ENCODE measurements around the gene RGPD4. TPM values are rescaled to one million over a fixed set of nuclear protein-coding genes. Genes with fewer than 3 reads are reported as not detected.

The RGPD4 gene
- total and polyA plus RNA-seq, 2 donors (not counting 1 experiment from before 2014, with no cell fraction given), result not detected

DNA sequence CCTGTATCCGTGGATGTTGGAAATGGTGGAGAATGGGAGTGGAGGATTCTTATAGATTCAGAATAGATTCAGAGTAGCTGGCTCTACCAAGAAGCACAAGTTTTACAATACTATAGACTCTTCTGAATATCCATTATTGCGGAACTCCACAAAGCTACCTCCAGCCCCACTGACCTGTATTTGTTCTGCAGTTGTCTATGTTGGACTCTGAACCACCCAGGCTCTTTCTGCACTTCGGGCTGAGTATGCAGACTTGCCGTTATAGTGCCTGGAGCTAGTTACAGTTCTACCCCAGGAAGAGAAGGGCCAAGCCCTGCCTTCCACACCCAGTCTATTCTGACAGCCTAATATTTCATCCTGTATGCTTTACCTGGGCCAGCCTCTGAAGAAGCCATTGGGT is 4.4 kb upstream of the RGPD4 start:
- Histone ChIP-seq H3K79me2 (ENCODE audit: control insufficient read depth, insufficient read depth, low read length) (no peaks in the 10 kb centered on the region), H4K20me1 (ENCODE audit: control insufficient read depth, insufficient read depth, low read length, poor library complexity, severe bottlenecking) (no peaks in the 10 kb centered on the region), H3K27me3 (replicated peaks in 1 of 4; ENCODE audit: control extremely low read depth in 1 of 4, control insufficient read depth in 3 of 4, insufficient read depth in 4 of 4, low read length in 3 of 4) (no peaks in the 10 kb centered on the region), H2AFZ (ENCODE audit: insufficient read depth, low read depth, low read length, poor library complexity, severe bottlenecking) (no peak overlapping the region), H3K4me3 (ENCODE audit: control extremely low read depth in 1 of 5, extremely low read depth in 1 of 5, insufficient read depth in 1 of 5, low read depth in 2 of 5, low read length in 4 of 5) (no peak overlapping the region), H3K36me3 (replicated peaks in 1 of 2; ENCODE audit: control extremely low read depth in 1 of 2, control insufficient read depth in 1 of 2, extremely low read depth in 1 of 2, insufficient read depth in 2 of 2, low read length in 1 of 2) (no peaks in the 10 kb centered on the region), H3K4me2 (replicated peaks; ENCODE audit: low read depth, low read length, poor library complexity, severe bottlenecking) (no peak overlapping the region), H3K4me1 (ENCODE audit: control insufficient read depth in 2 of 2, insufficient read depth in 2 of 2, low read length in 2 of 2) (no peaks in the 10 kb centered on the region), H3K9me3 (ENCODE audit: control extremely low read depth in 1 of 3, control insufficient read depth in 2 of 3, insufficient read depth in 1 of 3, low read length in 2 of 3) (no peaks in the 10 kb centered on the region), H3K27ac (ENCODE audit: low read length in 2 of 2) (no peak overlapping the region), H3K9ac (ENCODE audit: low read length) (no peak overlapping the region)
- 92% methylated on average over 2 of the region's 4 CpGs for WGBS (ENCODE audit: insufficient coverage)
- H3K4me3 Mint-ChIP-seq, result no peak overlapping the region
- POLR2A ChIA-PET, result no interaction called here
- DNase-seq, result no peak
- intact Hi-C loops (cut with micrococcal nuclease), result no loop called here
- no peaks in the 10 kb centered on the region for H3K27me3 Mint-ChIP-seq
- no peaks in the 10 kb centered on the region for H3K4me1 Mint-ChIP-seq
- peaks cover 2% of the 10 kb centered on the region for H3K9me3 Mint-ChIP-seq (ENCODE audit: insufficient read depth)
- no peak overlapping the region for H3K27ac Mint-ChIP-seq
- CTCF ChIA-PET, result no interaction called here
- TF ChIP-seq, protein P1, sequence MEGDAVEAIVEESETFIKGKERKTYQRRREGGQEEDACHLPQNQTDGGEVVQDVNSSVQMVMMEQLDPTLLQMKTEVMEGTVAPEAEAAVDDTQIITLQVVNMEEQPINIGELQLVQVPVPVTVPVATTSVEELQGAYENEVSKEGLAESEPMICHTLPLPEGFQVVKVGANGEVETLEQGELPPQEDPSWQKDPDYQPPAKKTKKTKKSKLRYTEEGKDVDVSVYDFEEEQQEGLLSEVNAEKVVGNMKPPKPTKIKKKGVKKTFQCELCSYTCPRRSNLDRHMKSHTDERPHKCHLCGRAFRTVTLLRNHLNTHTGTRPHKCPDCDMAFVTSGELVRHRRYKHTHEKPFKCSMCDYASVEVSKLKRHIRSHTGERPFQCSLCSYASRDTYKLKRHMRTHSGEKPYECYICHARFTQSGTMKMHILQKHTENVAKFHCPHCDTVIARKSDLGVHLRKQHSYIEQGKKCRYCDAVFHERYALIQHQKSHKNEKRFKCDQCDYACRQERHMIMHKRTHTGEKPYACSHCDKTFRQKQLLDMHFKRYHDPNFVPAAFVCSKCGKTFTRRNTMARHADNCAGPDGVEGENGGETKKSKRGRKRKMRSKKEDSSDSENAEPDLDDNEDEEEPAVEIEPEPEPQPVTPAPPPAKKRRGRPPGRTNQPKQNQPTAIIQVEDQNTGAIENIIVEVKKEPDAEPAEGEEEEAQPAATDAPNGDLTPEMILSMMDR (IDR thresholded peaks at IDR 0.05), result no peak
- no peak for TF ChIP-seq EZH2 (IDR thresholded peaks at IDR 0.05; ENCODE audit: borderline replicate concordance, insufficient read depth, low read depth, low read length, poor library complexity, severe bottlenecking)
- no peak for ATAC-seq (ENCODE audit: low read depth)

DNA sequence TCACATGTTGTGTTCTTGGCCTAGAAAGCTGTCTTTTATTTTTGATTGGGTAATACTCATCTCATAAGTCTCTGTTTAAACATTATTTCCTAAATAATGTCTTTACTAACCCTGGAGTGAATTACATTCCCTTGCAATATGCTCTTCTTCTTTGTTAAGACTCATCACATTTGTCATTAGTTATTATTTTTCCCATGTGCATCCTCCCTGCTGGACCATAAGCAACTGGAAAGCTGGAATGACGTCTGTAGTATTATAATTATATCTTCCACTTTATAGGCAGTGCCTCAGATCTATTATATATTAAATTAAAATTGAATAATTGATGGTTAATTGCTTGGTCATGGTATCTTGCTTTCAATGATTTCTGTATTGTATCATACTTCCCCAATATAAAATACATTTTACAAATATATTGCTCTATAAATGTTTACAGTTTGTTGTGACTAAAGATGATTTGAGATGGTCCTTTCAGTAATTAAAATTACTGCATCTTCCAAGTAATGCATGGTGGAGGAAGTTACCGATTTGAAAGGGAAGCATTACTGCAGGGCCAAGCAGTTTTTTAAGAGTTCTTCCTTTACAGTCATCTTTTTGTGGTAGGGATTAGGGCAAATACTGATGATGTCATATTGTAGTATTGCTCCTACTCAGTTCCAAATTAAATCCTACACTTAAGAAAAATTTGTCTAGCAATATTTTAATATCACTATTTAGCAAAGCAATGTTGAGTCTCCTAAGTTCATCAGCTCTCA is 2.1 kb upstream of the RGPD4 start:
- no peak overlapping the region for H3K27ac ChIP-seq (ENCODE audit: low read length in 2 of 2)
- no peaks in the 10 kb centered on the region for H3K4me1 ChIP-seq (ENCODE audit: control insufficient read depth in 2 of 2, insufficient read depth in 2 of 2, low read length in 2 of 2)
- no peak overlapping the region for H2AFZ ChIP-seq (ENCODE audit: insufficient read depth, low read depth, low read length, poor library complexity, severe bottlenecking)
- H3K4me2 ChIP-seq (replicated peaks; ENCODE audit: low read depth, low read length, poor library complexity, severe bottlenecking), result no peak overlapping the region
- H3K27me3 ChIP-seq (replicated peaks in 1 of 4; ENCODE audit: control extremely low read depth in 1 of 4, control insufficient read depth in 3 of 4, insufficient read depth in 4 of 4, low read length in 3 of 4), result no peaks in the 10 kb centered on the region
- Mint-ChIP-seq H3K27ac (no peak overlapping the region), H3K4me3 (no peak overlapping the region), H3K9me3 (ENCODE audit: insufficient read depth) (no peaks in the 10 kb centered on the region), H3K4me1 (no peaks in the 10 kb centered on the region), H3K27me3 (no peaks in the 10 kb centered on the region)
- H4K20me1 ChIP-seq (ENCODE audit: control insufficient read depth, insufficient read depth, low read length, poor library complexity, severe bottlenecking), result no peaks in the 10 kb centered on the region
- H3K4me3 ChIP-seq (ENCODE audit: control extremely low read depth in 1 of 5, extremely low read depth in 1 of 5, insufficient read depth in 1 of 5, low read depth in 2 of 5, low read length in 4 of 5), result no peak overlapping the region
- ChIA-PET CTCF (no interaction called here), POLR2A (no interaction called here)
- H3K79me2 ChIP-seq (ENCODE audit: control insufficient read depth, insufficient read depth, low read length), result no peaks in the 10 kb centered on the region
- TF ChIP-seq EZH2 (IDR thresholded peaks at IDR 0.05; ENCODE audit: borderline replicate concordance, insufficient read depth, low read depth, low read length, poor library complexity, severe bottlenecking), result no peak
- TF ChIP-seq, protein P1 (IDR thresholded peaks at IDR 0.05), result no peak
- no peak for DNase-seq
- intact Hi-C loops (cut with micrococcal nuclease), result no loop called here
- no peak for ATAC-seq (ENCODE audit: low read depth)
- no peaks in the 10 kb centered on the region for H3K36me3 ChIP-seq (replicated peaks in 1 of 2; ENCODE audit: control extremely low read depth in 1 of 2, control insufficient read depth in 1 of 2, extremely low read depth in 1 of 2, insufficient read depth in 2 of 2, low read length in 1 of 2)
- WGBS (ENCODE audit: insufficient coverage), result no CpG with 5 or more reads among the region's 2 CpGs
- no peak overlapping the region for H3K9ac ChIP-seq (ENCODE audit: low read length)
- peaks cover 0 to 2% (median 0%) of the 10 kb centered on the region in 3 donors for H3K9me3 ChIP-seq (ENCODE audit: control extremely low read depth in 1 of 3, control insufficient read depth in 2 of 3, insufficient read depth in 1 of 3, low read length in 2 of 3)
